K562 (cell line): ENCODE measurements around the gene CLSTN1. TPM values are rescaled to one million over a fixed set of nuclear protein-coding genes. Genes with fewer than 3 reads are reported as not detected.

Source experiments
- ASH1L ChIP-seq: fragments of 450-650 bp; IDR thresholded peaks from 2 replicates; pipeline ENCODE4 v1.6.1; 2018; ENCODE audit warnings: borderline replicate concordance, mild to moderate bottlenecking, low read depth; ENCODE audit not compliant: partially characterized antibody
- BRD4 ChIP-seq: fragments of 200-600 bp; sonication (generic); IDR thresholded peaks from 2 replicates; pipeline ENCODE4 v1.6.1; 2017; ENCODE audit warnings: inconsistent platforms
- ETV5 ChIP-seq: sonication (generic); formaldehyde crosslinking; IDR thresholded peaks from 2 replicates; pipeline ENCODE4 v1.4.0; 2020; ENCODE audit warnings: low read depth, mild to moderate bottlenecking, missing genetic modification reagents
- HDGF ChIP-seq: fragments of 450-650 bp; IDR thresholded peaks from 2 replicates; pipeline ENCODE4 v1.6.1; 2016
- HLTF ChIP-seq: fragments of 450-650 bp; IDR thresholded peaks from 2 replicates; pipeline ENCODE4 v1.6.1; 2016
- MTF1 ChIP-seq: fragments of 250-450 bp; sonication (Bioruptor Pico); IDR thresholded peaks from 2 replicates; pipeline ENCODE4 v1.9.0; 2021; ENCODE audit warnings: moderate library complexity, mild to moderate bottlenecking, inconsistent platforms, borderline replicate concordance
- NCOA6 ChIP-seq: fragments of 450-650 bp; IDR thresholded peaks from 2 replicates; pipeline ENCODE4 v1.6.1; 2017; ENCODE audit warnings: mild to moderate bottlenecking
- POLR2B ChIP-seq: fragments of 450-650 bp; IDR thresholded peaks from 2 replicates; pipeline ENCODE4 v1.6.1; 2018; ENCODE audit warnings: low read depth; ENCODE audit not compliant: partially characterized antibody
- RBM25 ChIP-seq: fragments of 200-400 bp; formaldehyde crosslinking; IDR thresholded peaks from 2 replicates; pipeline ENCODE4 v1.6.1; 2018; ENCODE audit warnings: low read length, low read depth, moderate library complexity; ENCODE audit not compliant: severe bottlenecking
- SUPT5H ChIP-seq: fragments of 450-650 bp; IDR thresholded peaks from 2 replicates; pipeline ENCODE4 v1.6.1; 2016
- THRB ChIP-seq: fragments of 450-650 bp; formaldehyde crosslinking; conservative IDR thresholded peaks from 2 replicates; pipeline ENCODE4 v1.4.0; 2022; ENCODE audit warnings: mild to moderate bottlenecking, missing genetic modification characterization
- TSHZ1 ChIP-seq: fragments of 250-450 bp; sonication (Bioruptor Pico); IDR thresholded peaks from 2 replicates; pipeline ENCODE4 v1.4.0; 2020; ENCODE audit warnings: mild to moderate bottlenecking, moderate library complexity
- ZC3H8 ChIP-seq: fragments of 450-650 bp; IDR thresholded peaks from 2 replicates; pipeline ENCODE4 v1.6.1; 2017
- ZFP1 ChIP-seq: fragments of 450-650 bp; formaldehyde crosslinking; IDR thresholded peaks from 2 replicates; pipeline ENCODE4 v1.4.0; 2020; ENCODE audit warnings: mild to moderate bottlenecking, mixed read lengths
- ZNF766 ChIP-seq: fragments of 200-800 bp; sonication (Bioruptor generic); conservative IDR thresholded peaks from 2 replicates; pipeline ENCODE4 v1.6.1; 2016; ENCODE audit warnings: missing genetic modification characterization, missing compliant biosample characterization
- ZNF785 ChIP-seq: fragments of 250-450 bp; sonication (Bioruptor Pico); IDR thresholded peaks from 2 replicates; pipeline ENCODE4 v1.4.0; 2020; ENCODE audit warnings: mild to moderate bottlenecking
- polyA plus RNA-seq, 8 experiments: library from polyadenylated mRNA; depleted of rRNA in 4 of 8; stranded (reverse) in 5 of 8; unstranded in 3 of 8; fragments of >200 nt; fragmentation: Nextera tagmentation in 2 of 8; fragmentation: Illumina TruSeq in 1 of 8; extraction: Ambion mirVana in 2 of 8; extraction: Trizol in 1 of 8; gene quantifications; 2 replicates each; pipeline versions ENCODE4 v1.2.1 to v1.2.3, GENCODE V29; 2011 to 2014; ENCODE audit warnings: inconsistent platforms in 1 of 8, missing spikeins in 1 of 8
- total RNA-seq, 7 experiments: library from RNA; depleted of rRNA in 6 of 7; stranded (reverse); fragments of >200 nt in 6 of 7; fragmentation: Illumina TruSeq in 2 of 7; extraction: Trizol in 2 of 7; gene quantifications; 2 replicates each; pipeline versions ENCODE4 v1.2.1 to v1.2.3, GENCODE V29; 2011 to 2021; ENCODE audit warnings: low replicate concordance in 1 of 7
- TF ChIP-seq, protein P1 (sequence below): fragments of 450-650 bp; IDR thresholded peaks from 2 replicates; pipeline ENCODE4 v1.6.1; 2016; ENCODE audit warnings: missing biosample characterization, missing genetic modification characterization
- TF ChIP-seq, protein P2 (sequence below): fragments of 250-450 bp; sonication (Bioruptor Pico); IDR thresholded peaks from 2 replicates; pipeline ENCODE4 v1.4.0; 2020

The CLSTN1 gene
- total and polyA plus RNA-seq, 9 of the 15 experiments (the other 6 are each of a cell fraction or from before 2014, with no cell fraction given), result 1.1 to 32.5 (median 13.3) TPM

GRCh38 chr1:9718006-9718680 lies 105.6 kb downstream of the CLSTN1 start (continued):
- TF ChIP-seq ASH1L, result no peak
- TF ChIP-seq THRB (CRISPR knock-in tag), result no peak
- no peak; the same call in 1 of the 2 replicates for TF ChIP-seq BRD4
- no peak for TF ChIP-seq SUPT5H
- TF ChIP-seq MTF1 (CRISPR knock-in tag), result 0 out of 2 replicates have a peak, but pooled peaks have one; percentile 39
- TF ChIP-seq ETV5, result no peak
- no peak for TF ChIP-seq ZNF785 (CRISPR knock-in tag)
- TF ChIP-seq HDGF, result peak; percentile 26; the same call in 1 of the 2 replicates
- 0 out of 2 replicates have a peak, but pooled peaks have one; percentile 46 for TF ChIP-seq TSHZ1 (CRISPR knock-in tag)
- no peak for TF ChIP-seq NCOA6
- TF ChIP-seq POLR2B, result no peak
- TF ChIP-seq ZFP1 (CRISPR knock-in tag), result no peak
- no peak for TF ChIP-seq HLTF
- no peak for TF ChIP-seq ZC3H8
- TF ChIP-seq, protein P1, sequence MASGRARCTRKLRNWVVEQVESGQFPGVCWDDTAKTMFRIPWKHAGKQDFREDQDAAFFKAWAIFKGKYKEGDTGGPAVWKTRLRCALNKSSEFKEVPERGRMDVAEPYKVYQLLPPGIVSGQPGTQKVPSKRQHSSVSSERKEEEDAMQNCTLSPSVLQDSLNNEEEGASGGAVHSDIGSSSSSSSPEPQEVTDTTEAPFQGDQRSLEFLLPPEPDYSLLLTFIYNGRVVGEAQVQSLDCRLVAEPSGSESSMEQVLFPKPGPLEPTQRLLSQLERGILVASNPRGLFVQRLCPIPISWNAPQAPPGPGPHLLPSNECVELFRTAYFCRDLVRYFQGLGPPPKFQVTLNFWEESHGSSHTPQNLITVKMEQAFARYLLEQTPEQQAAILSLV, result no peak
- no peak for TF ChIP-seq RBM25
- TF ChIP-seq, protein P2, sequence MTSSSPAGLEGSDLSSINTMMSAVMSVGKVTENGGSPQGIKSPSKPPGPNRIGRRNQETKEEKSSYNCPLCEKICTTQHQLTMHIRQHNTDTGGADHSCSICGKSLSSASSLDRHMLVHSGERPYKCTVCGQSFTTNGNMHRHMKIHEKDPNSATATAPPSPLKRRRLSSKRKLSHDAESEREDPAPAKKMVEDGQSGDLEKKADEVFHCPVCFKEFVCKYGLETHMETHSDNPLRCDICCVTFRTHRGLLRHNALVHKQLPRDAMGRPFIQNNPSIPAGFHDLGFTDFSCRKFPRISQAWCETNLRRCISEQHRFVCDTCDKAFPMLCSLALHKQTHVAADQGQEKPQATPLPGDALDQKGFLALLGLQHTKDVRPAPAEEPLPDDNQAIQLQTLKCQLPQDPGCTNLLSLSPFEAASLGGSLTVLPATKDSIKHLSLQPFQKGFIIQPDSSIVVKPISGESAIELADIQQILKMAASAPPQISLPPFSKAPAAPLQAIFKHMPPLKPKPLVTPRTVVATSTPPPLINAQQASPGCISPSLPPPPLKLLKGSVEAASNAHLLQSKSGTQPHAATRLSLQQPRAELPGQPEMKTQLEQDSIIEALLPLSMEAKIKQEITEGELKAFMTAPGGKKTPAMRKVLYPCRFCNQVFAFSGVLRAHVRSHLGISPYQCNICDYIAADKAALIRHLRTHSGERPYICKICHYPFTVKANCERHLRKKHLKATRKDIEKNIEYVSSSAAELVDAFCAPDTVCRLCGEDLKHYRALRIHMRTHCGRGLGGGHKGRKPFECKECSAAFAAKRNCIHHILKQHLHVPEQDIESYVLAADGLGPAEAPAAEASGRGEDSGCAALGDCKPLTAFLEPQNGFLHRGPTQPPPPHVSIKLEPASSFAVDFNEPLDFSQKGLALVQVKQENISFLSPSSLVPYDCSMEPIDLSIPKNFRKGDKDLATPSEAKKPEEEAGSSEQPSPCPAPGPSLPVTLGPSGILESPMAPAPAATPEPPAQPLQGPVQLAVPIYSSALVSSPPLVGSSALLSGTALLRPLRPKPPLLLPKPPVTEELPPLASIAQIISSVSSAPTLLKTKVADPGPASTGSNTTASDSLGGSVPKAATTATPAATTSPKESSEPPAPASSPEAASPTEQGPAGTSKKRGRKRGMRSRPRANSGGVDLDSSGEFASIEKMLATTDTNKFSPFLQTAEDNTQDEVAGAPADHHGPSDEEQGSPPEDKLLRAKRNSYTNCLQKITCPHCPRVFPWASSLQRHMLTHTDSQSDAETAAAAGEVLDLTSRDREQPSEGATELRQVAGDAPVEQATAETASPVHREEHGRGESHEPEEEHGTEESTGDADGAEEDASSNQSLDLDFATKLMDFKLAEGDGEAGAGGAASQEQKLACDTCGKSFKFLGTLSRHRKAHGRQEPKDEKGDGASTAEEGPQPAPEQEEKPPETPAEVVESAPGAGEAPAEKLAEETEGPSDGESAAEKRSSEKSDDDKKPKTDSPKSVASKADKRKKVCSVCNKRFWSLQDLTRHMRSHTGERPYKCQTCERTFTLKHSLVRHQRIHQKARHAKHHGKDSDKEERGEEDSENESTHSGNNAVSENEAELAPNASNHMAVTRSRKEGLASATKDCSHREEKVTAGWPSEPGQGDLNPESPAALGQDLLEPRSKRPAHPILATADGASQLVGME (CRISPR knock-in tag), result peak; percentile 51; the same call in 1 of the 2 replicates
- no peak for TF ChIP-seq ZNF766 (CRISPR knock-in tag)
